HL-60 (cell line): ENCODE measurements around the gene SPAG17.

Source experiments
- POLR2AphosphoS5 ChIP-seq: IDR thresholded peaks from 2 replicates; pipeline ENCODE4 v1.6.1; 2012; ENCODE audit warnings: low read depth
- TF ChIP-seq, protein P1 (sequence below): IDR thresholded peaks from one replicate; pipeline ENCODE4 v1.5.1; 2011; ENCODE audit warnings: low read length, control low read depth, inconsistent platforms; ENCODE audit not compliant: insufficient read depth

DNA sequence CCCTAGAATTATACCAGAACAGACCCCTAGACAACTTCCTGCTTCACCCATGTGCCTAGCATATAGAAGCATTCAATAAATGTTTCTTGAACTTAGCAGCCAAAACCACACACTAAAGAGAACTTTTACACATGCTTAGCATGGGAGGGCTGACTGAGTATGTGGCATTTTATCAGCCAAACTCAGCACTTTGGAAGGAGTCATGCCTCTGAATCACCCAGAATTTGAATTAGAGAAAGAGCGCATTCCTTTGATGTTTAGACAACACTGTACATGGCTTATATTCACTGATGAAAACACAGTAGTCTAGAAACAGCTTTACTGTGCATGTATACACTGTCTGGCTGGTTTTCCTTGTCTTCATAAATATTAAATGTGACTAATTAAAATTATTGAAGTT, 26.1 kb downstream of the SPAG17 start:
- TF ChIP-seq, protein P1, sequence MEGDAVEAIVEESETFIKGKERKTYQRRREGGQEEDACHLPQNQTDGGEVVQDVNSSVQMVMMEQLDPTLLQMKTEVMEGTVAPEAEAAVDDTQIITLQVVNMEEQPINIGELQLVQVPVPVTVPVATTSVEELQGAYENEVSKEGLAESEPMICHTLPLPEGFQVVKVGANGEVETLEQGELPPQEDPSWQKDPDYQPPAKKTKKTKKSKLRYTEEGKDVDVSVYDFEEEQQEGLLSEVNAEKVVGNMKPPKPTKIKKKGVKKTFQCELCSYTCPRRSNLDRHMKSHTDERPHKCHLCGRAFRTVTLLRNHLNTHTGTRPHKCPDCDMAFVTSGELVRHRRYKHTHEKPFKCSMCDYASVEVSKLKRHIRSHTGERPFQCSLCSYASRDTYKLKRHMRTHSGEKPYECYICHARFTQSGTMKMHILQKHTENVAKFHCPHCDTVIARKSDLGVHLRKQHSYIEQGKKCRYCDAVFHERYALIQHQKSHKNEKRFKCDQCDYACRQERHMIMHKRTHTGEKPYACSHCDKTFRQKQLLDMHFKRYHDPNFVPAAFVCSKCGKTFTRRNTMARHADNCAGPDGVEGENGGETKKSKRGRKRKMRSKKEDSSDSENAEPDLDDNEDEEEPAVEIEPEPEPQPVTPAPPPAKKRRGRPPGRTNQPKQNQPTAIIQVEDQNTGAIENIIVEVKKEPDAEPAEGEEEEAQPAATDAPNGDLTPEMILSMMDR: no peak
- TF ChIP-seq POLR2AphosphoS5: no peak
